Measurements from ENCODE around the gene PRKAR1A. TPM values are rescaled to one million over a fixed set of nuclear protein-coding genes. Genes with fewer than 3 reads are reported as not detected.
A peak's percentile ranks its signal among the peaks of the same experiment; 100 is the strongest.
"Not testable (repeated sequence)": the region's sequence is repeated elsewhere in the genome, so short reads cannot be mapped to it uniquely, and the experiment has no call there.

The PRKAR1A gene
- polyA plus RNA-seq, 3 donors: 35.2 to 157 (median 152) TPM

DNA sequence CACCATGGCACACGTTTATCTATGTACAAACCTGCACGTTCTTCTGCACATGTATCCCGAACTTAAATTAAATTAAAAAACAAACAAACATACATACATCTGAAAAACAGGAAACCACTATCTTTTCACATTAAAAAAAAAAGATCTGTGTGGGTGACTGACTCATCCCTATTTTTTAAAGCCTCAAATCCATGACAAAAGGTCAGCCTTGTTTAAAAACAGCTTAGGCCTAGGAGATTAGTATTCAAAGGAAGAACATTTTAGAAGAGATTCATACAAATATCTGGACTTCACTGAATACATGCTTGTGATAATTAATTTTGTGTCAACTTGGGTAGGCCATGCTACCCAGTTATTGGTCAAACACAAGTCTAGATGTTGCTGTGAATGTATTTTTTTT lies 4.7 kb upstream of the PRKAR1A start:
- H3K27ac ChIP-seq (ENCODE audit: low read depth, low read length): no peak overlapping the region
- 77 to 87% (median 87%) methylated on average over 3 of the region's 3 CpGs for WGBS, 3 donors

DNA sequence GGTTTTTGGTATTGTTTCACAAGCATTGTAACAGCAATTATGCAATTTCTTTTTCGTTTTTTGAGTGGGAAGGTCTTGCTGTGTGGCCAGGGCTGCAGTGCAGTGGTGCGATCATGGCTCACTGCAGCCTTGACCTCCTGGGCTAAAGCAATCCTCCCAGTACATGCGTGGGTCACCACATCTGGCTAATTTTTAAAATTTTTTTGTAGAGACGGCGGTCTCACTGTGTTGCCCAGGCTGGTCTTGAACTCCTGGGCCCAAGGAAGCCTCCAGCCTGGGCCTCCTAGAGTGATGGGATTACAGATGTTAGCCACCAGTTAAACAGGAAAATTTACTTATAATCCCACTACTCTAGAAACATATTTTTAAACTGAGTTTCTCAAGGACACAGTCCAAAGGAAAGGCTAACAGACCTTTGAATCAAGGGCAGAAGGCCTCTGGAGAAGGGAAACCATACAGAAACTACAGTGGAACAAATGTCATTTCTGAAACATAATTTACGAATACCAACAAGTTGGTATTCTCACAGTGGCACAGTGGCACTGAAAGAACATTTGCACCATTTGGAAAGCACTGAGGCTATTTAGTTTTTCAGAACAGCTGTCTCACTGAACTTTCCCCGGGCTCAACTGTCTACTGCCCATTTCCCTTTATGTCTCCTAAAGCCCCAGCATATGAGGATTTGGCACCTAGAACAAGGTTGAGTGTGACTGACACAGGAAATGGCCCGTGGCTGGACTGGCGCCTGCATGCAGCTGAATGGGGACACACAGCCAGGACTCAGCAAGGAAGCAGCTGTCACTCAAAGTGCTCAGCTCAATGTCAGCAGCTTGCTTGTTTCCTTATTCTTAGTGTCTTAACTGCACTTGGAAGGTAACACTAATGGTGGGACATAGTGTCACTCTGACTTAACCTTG lies 2.8 kb upstream of the PRKAR1A start:
- no peak overlapping the region for H3K27ac ChIP-seq (ENCODE audit: low read depth, low read length)
- 43 to 64% (median 44%) methylated on average over 9 of the region's 9 CpGs for WGBS, 3 donors

DNA sequence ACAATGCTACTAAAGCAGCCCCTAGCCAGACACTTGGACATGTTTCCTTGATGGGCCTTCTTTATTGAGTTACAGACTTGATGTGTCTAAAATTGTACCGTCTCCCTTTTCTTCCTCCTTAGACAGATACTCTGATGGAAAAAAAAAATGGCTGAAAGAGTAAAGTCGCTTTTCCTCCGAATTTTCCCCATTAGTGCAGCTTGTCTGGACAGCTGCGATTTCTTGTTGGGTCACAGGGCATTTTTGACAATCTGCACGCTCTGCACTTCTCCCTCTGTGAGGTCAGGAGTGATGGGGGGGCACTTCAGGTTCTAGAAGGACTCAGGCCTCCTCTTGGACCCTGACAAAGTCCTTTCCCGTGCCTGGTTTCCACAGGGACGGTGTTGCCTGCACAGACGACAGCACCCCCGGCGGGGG lies 968 bp upstream of the PRKAR1A start:
- H3K27ac ChIP-seq (ENCODE audit: low read depth, low read length): peak overlapping the region; percentile 97
- WGBS, 3 donors: 6 to 10% (median 9%) methylated on average over 9 to 10 of the region's 10 CpGs

DNA sequence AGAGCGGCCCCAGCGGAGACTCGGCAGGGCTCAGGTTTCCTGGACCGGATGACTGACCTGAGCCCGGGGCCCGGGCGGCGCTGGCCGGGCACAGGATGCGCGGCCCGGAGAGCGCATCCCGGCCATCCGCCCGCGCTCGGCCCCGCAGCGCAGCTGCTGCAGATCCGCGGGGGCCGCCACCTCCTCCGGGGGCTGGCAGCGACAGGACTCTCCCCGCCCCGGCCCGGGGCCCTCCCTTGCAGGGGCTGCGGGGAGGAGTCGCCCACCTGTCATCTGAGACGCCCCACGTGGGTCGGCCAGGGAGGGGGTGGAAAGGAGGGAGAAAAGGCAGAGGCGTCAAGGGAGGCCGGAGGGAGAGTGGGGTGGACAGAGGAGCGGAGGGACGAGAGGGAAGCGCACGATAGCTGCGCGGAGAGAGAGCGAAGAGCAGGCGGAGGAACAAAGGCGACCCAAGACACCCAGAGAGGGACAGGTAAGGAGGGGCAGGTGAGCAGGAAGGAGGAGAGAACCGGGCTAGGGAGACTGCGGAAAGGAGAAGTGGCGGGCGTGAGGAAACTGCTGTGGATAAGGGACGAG lies 471 bp upstream of the PRKAR1A start:
- 0 to 1% (median 0%) methylated on average over 40 to 49 of the region's 49 CpGs for WGBS, 3 donors
- peak overlapping the region; percentile 97 for H3K27ac ChIP-seq (ENCODE audit: low read depth, low read length)

- WGBS, 3 donors: 0 to 1% (median 1%) methylated on average over 20 of the region's 20 CpGs
- H3K27ac ChIP-seq (ENCODE audit: low read depth, low read length): peak overlapping the region; percentile 97
These were observed 787 bp downstream of the PRKAR1A start for GRCh38 chr17:68512960-68513474.

DNA sequence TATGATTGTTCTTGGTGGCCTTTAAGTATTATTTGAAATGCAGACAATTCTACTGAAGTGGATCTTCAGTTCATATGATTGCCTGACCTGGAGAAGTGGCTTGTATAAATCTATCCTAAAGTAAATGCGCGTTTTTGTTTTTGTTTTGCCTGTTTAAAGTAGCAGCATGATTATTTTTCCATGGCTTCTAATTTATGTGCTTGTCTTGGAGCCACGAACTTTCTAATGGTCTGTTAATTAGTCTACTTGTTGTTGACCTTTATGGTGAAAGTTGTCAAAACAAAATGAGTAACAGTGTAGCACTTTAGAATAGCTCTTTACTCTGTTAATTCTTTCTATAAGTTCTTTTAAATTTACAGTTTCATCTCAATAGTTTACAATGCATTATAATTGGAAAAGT lies 1.7 kb downstream of the PRKAR1A start:
- WGBS, 3 donors: 13 to 31% (median 16%) methylated on average over 3 of the region's 3 CpGs
- H3K27ac ChIP-seq (ENCODE audit: low read depth, low read length): no peak overlapping the region

DNA sequence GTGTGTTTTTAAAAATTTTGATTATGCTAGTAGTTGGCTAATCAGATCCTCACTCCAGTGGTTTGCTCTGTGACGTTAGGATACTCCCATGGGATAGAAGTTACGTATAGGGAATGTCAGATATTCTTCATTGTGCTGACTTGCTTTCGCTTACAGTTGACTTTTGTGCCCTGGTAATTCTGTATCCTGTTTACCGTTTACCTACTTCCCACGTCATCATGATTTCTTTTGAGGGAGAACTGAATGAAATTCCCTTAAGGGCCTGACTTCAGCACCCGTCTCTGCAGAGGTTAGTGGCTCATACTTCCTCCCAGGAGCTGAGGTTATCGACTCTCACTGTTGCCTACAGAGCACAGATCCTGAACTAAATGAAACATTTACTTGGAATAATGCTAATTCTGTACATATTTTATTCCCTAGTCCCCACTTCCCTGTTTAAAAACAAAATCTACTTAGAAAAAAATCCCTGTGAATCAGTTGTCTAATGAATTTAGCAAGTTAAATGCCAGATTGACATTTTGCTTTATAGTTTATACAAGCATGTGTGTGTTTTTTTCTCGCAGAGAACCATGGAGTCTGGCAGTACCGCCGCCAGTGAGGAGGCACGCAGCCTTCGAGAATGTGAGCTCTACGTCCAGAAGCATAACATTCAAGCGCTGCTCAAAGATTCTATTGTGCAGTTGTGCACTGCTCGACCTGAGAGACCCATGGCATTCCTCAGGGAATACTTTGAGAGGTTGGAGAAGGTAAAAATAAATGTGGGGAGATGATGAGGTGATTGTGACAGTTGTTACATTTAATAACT lies 2.8 kb downstream of the PRKAR1A start:
- WGBS, 3 donors: 33 to 43% (median 41%) methylated on average over 15 of the region's 15 CpGs

GRCh38 chr17:68516732-68517131 lies 4.5 kb downstream of the PRKAR1A start:
- no peak overlapping the region for H3K27ac ChIP-seq (ENCODE audit: low read depth, low read length)
- 71 to 94% (median 73%) methylated on average over 1 of the region's 1 CpG for WGBS, 3 donors

More for the DNA sequence above, 2.8 kb downstream of the PRKAR1A start:
- no peak overlapping the region for H3K27ac ChIP-seq (ENCODE audit: low read depth, low read length)

- not testable (repeated sequence) for H3K27ac ChIP-seq (ENCODE audit: low read depth, low read length)
- 94 to 98% (median 96%) methylated on average over 3 of the region's 3 CpGs for WGBS, 3 donors
These were observed 5.4 kb downstream of the PRKAR1A start for GRCh38 chr17:68517605-68518004.

- 94 to 96% (median 95%) methylated on average over 9 of the region's 9 CpGs for WGBS, 3 donors
- no peak overlapping the region for H3K27ac ChIP-seq (ENCODE audit: low read depth, low read length)
These were observed 6.0 kb downstream of the PRKAR1A start for GRCh38 chr17:68518063-68518815.

DNA sequence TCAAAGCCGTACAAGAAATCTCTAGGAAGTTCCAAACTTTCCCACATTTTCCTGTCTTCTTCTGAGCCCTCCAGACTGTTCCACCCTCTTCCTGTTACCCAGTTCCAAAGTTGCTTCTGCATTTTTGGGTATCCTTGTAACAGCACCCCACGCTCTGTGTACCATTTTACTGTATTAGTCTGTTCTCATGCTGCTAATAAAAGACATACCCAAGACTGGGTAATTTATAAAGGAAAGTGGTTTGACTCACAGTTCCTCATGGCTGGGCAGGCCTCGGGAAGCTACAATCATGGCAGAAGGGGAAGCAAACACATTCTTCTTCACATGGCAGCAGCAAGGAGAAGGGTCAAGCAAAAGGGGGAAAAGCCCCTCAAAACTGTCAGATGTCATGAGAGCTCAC lies 6.8 kb downstream of the PRKAR1A start:
- H3K27ac ChIP-seq (ENCODE audit: low read depth, low read length): not testable (repeated sequence)
- 74 to 93% (median 76%) methylated on average over 3 of the region's 3 CpGs for WGBS, 3 donors

DNA sequence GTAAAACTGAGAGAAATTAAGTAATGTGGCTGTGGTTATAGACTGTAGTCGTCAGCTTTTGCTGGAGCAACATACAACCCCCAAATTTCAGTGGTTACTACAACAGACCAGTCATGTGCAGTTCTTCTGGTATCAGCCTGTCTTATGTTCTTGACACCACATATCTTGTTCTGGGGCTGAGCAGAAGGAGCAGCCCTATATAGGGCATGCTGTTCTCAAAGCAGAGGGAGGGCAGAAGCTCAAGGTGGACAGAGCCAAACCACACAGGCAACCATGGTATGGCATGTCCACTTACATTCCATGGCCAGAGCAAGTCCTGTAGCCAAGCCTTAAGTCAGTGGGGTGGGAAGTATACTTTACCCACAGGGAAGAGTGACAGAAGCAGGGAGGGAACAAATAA lies 7.7 kb downstream of the PRKAR1A start:
- 80 to 97% (median 81%) methylated on average over 1 of the region's 1 CpG for WGBS, 3 donors
- H3K27ac ChIP-seq (ENCODE audit: low read depth, low read length): no peak overlapping the region

DNA sequence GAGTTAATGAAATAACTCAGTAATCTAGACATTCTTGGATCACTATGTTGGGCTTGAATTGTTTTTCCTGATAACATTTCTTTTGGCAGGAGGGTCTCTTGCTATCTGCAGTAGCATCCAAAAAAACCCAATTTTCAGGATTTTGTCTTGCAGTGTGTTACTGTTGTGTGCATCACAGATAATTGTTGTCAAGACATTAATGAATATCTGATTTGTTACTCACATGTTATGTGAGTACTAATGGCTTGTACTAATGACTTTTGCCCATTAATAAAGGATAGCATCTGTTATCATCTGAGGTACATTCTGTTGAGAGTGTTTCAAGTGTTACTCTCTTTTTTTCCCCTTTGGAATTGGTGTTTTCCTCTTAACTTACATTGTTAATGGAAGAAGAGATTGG lies 10.0 kb downstream of the PRKAR1A start:
- no peak overlapping the region for H3K27ac ChIP-seq (ENCODE audit: low read depth, low read length)

- 70 to 80% (median 78%) methylated on average over 3 of the region's 3 CpGs for whole genome bisulfite sequencing, 3 donors
- no peak overlapping the region for H3K27ac ChIP-seq (ENCODE audit: low read depth, low read length)
These were observed 14.3 kb downstream of the PRKAR1A start for GRCh38 chr17:68526548-68526947.

DNA sequence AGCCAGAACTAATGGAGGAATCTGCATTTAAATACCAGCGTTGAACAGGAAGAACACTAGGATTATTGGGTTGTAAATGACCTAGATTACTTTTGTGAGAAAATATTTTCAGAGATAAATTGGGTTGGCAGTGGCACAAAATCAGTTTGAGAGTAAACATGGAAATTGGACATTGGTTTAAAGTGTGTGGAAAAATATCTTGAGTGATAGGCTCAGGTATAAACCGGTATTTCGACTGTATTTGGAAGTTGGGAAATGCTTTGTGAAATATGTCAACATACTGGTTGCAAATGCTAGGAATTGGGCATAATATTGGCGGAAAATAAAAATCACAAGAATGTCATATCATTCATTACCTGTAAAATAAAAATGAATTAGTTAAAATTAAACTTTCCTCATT lies 15.1 kb downstream of the PRKAR1A start:
- WGBS, 3 donors: 32 to 84% (median 81%) methylated on average over 4 of the region's 4 CpGs
- no peak overlapping the region for H3K27ac ChIP-seq (ENCODE audit: low read depth, low read length)

- 86 to 91% (median 86%) methylated on average over 4 of the region's 4 CpGs for WGBS, 3 donors
- H3K27ac ChIP-seq (ENCODE audit: low read depth, low read length): no peak overlapping the region
These were observed 19.0 kb downstream of the PRKAR1A start for GRCh38 chr17:68531252-68531651.

GRCh38 chr17:68532826-68533225 lies 20.6 kb downstream of the PRKAR1A start:
- H3K27ac ChIP-seq (ENCODE audit: low read depth, low read length): no peak overlapping the region
- 89 to 92% (median 91%) methylated on average over 3 of the region's 3 CpGs for WGBS, 3 donors

Measured in adipose tissue (tissue), 3 donors.